ENCODE results near the gene PITPNC1. TPM values are rescaled to one million over a fixed set of nuclear protein-coding genes. Genes with fewer than 3 reads are reported as not detected.
"Not testable (repeated sequence)": the region's sequence is repeated elsewhere in the genome, so short reads cannot be mapped to it uniquely, and the experiment has no call there.

Gene PITPNC1
- total and polyA plus RNA-seq, 11 donors: 7.0 to 20.8 (median 11.3) TPM

- Histone ChIP-seq H3K9me3 (no peaks in the 10 kb centered on the region), H3K36me3 (peaks cover 0 to 2% (median 0%) of the 10 kb centered on the region in 9 donors), H3K4me1 (peaks cover 0 to 41% (median 10%) of the 10 kb centered on the region in 12 donors), H3K27ac (peak overlapping the region in 1 of 12 donors; percentile 71), H3K4me3 (peak overlapping the region in 1 of 12 donors; percentile 1), H3K27me3 (no peaks in the 10 kb centered on the region)
- DNase-seq (no peak), ATAC-seq (no peak)
- WGBS, 4 donors: 90 to 95% (median 93%) methylated on average over 16 of the region's 16 CpGs
- TF ChIP-seq CTCF (IDR thresholded peaks at IDR 0.05) (no peak), POLR2A (IDR thresholded peaks at IDR 0.05) (no peak)
- intact Hi-C loops (cut with DNase I): no loop called here
Observed at GRCh38 chr17:67401598-67402504, 24.8 kb downstream of the PITPNC1 start.

- Histone ChIP-seq H3K4me1 (peaks cover 0 to 41% (median 10%) of the 10 kb centered on the region in 12 donors), H3K36me3 (peaks cover 0 to 2% (median 0%) of the 10 kb centered on the region in 9 donors), H3K9me3 (no peaks in the 10 kb centered on the region), H3K27me3 (no peaks in the 10 kb centered on the region), H3K27ac (peak overlapping the region in 1 of 12 donors; percentile 71), H3K4me3 (no peak overlapping the region)
- intact Hi-C loops (cut with DNase I): no loop called here
- DNase-seq (no peak), ATAC-seq (no peak)
- WGBS, 4 donors: 86 to 96% (median 89%) methylated on average over 2 of the region's 2 CpGs
- TF ChIP-seq POLR2A (IDR thresholded peaks at IDR 0.05) (no peak), CTCF (IDR thresholded peaks at IDR 0.05) (no peak)
Observed at GRCh38 chr17:67403065-67403464, 26.0 kb downstream of the PITPNC1 start.

DNA sequence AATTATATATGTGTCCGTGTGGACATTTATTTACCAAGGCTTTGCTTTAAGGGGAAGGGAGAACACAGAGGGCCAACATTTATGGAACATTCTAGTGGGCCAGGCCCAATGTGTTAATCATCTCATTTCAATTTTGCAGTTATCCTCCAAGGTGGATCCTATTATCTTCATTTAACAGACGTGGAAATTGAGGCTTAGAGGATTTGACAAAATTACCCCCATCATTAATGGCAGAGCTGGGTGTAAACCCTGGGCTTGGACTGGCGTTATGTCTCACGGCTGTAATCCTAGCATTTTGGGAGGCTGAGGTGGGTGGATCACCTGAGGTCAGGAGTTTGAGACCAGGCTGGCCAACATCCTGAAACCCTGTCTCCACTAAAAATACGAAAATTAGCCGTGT is 26.4 kb downstream of the PITPNC1 start:
- Histone ChIP-seq H3K4me1 (peaks cover 0 to 41% (median 10%) of the 10 kb centered on the region in 12 donors), H3K27ac (no peak overlapping the region), H3K36me3 (peaks cover 0 to 2% (median 0%) of the 10 kb centered on the region in 9 donors), H3K4me3 (no peak overlapping the region), H3K9me3 (no peaks in the 10 kb centered on the region), H3K27me3 (no peaks in the 10 kb centered on the region)
- DNase-seq (no peak), ATAC-seq (no peak)
- TF ChIP-seq CTCF (IDR thresholded peaks at IDR 0.05): no peak
- no peak for TF ChIP-seq POLR2A (IDR thresholded peaks at IDR 0.05)
- WGBS, 4 donors: 84 to 96% (median 93%) methylated on average over 6 of the region's 6 CpGs
- intact Hi-C loops (cut with DNase I): no loop called here

DNA sequence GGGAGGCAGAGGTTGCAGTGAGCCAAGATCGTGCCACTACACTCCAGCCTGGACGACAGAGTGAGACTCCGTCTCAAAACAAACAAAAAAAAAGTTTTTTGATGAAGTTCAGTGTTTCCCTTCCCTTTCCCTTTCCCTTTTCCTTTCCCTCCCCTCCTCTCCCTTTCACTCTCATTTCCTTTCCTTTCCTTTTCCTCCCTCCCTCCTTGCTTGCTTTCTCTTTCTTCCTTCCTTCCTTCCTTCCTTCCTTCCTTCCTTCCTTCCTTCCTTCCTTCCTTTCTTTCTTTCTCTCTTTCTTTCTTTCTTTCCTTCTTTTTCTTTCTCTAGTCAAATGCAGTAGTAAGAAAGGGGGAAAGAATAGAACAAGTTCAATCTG is 31.4 kb downstream of the PITPNC1 start:
- H3K27me3 ChIP-seq; H3K4me3 ChIP-seq; intact Hi-C loops (cut with DNase I); H3K9me3 ChIP-seq; DNase-seq; H3K36me3 ChIP-seq; H3K27ac ChIP-seq; ATAC-seq: not testable (repeated sequence)
- peaks cover 0 to 22% (median 4%) of the 10 kb centered on the region in 12 donors for H3K4me1 ChIP-seq
- WGBS, 4 donors: 59 to 77% (median 72%) methylated on average over 3 of the region's 3 CpGs
